Astrocyte of the spinal cord (primary cell): Measurements from ENCODE around the gene ACTR3C.
"Not testable (repeated sequence)": the region's sequence is repeated elsewhere in the genome, so short reads cannot be mapped to it uniquely, and the experiment has no call there.

ENCODE experiments used
- DNase-seq: peaks from one replicate; pipeline ENCODE4 v3.0.0; 2011; ENCODE audit warnings: low read depth, low spot score
- H3K4me3 ChIP-seq: 2 replicates; pipeline ENCODE4 v1.5.1; 2011; ENCODE audit warnings: low read depth, mild to moderate bottlenecking, low read length, moderate library complexity
- in situ Hi-C: cut with HindIII; loops from 2 replicates; pipeline ENCODE4 v1.10.0; 2017; ENCODE audit warnings: low sequenced_read_pairs
- TF ChIP-seq, protein P1 (sequence below): IDR thresholded peaks from 2 replicates; pipeline ENCODE4 v1.5.1; 2012; ENCODE audit warnings: low read depth, mild to moderate bottlenecking, low read length, inconsistent platforms

The ACTR3C gene

GRCh38 chr7:150307904-150308303 lies 15.4 kb downstream of the ACTR3C start:
- no peak overlapping the region for H3K4me3 ChIP-seq
- TF ChIP-seq, protein P1, sequence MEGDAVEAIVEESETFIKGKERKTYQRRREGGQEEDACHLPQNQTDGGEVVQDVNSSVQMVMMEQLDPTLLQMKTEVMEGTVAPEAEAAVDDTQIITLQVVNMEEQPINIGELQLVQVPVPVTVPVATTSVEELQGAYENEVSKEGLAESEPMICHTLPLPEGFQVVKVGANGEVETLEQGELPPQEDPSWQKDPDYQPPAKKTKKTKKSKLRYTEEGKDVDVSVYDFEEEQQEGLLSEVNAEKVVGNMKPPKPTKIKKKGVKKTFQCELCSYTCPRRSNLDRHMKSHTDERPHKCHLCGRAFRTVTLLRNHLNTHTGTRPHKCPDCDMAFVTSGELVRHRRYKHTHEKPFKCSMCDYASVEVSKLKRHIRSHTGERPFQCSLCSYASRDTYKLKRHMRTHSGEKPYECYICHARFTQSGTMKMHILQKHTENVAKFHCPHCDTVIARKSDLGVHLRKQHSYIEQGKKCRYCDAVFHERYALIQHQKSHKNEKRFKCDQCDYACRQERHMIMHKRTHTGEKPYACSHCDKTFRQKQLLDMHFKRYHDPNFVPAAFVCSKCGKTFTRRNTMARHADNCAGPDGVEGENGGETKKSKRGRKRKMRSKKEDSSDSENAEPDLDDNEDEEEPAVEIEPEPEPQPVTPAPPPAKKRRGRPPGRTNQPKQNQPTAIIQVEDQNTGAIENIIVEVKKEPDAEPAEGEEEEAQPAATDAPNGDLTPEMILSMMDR: no peak
- no peak for DNase-seq
- in situ Hi-C loops: no loop called here

- no peak for DNase-seq
- TF ChIP-seq, protein P1: no peak
- in situ Hi-C loops: no loop called here
- H3K4me3 ChIP-seq: no peak overlapping the region
Observed at GRCh38 chr7:150307129-150307528, 16.2 kb downstream of the ACTR3C start.

DNA sequence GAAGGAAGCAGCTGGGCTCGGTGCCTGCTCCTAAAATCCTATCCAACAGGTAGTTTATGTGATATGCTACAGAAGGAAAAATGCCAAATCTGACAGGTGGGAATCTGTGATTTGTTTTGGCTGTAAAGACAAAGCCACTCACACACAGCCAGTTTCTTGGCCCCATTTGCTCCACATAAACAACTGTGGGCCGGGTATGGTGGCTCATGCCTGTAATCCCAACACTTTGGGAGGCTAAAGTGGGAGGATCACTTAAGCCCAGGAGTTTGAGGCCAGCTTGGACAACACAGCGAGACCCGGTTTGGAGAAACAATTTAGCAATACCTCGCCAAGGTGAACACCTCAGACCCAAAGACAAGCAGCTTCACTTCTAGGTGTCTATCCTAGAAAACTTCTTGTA lies 17.0 kb downstream of the ACTR3C start:
- in situ Hi-C loops: not testable (repeated sequence)

DNA sequence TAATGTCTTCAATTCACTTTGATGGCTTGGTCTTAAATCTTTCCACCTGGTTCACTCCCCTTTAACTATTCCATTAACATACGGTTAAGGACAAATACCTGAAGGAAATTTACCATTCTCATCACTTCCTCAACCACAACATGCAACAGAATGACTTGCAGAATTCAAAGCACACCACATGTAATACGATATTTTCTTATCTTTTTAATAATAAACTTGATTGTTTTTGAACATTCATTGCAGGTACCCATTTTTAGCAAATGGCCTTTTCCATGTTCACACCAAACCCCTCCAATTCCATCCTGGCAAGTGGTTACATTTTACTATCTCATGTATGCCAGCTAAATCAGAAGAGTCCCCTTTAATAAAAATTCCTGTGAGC lies 17.5 kb downstream of the ACTR3C start:
- DNase-seq, in situ Hi-C loops, H3K4me3 ChIP-seq: not testable (repeated sequence)

More for the DNA sequence above, 17.0 kb downstream of the ACTR3C start:
- DNase-seq, H3K4me3 ChIP-seq: not testable (repeated sequence)

GRCh38 chr7:150305259-150305902 lies 18.0 kb downstream of the ACTR3C start:
- DNase-seq, in situ Hi-C loops: not testable (repeated sequence)

DNA sequence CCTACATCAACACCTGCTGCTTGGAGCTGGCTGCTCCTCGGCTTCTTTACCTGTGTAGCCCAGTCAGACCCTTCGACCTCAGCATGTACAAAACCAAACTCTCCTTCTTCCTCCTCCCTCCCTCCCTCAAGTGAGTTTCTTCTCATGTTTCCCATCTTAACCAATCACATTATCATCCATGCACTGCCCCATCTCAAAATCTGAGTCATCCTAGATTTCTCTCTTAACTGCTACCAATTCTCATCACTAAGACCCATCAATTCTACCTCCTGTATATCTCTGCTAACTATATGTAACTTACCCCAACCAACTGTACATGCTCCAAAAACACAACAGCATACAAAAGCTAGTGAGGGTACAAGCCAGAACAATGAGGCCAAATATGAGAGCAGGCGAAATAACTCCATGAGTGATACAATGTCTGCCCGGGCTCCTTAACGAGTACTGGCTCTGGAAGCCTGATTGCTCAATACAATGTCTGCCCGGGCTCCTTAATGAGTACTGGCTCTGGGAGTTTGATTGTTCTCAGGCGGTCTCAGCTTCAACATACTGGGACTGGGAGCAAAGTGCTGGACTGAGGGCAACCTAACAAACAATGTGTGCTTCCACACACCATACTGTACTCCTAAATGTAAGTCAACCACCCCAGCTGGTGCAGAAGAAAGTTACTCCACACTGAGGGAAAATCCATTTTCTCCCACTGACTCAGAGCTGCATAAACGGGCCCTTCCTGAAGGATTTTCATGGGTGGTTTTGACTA lies 18.7 kb downstream of the ACTR3C start:
- DNase-seq, in situ Hi-C loops, H3K4me3 ChIP-seq: not testable (repeated sequence)

More at GRCh38 chr7:150305259-150305902, 18.0 kb downstream of the ACTR3C start:
- not testable (repeated sequence) for H3K4me3 ChIP-seq

GRCh38 chr7:150302908-150303310 lies 20.4 kb downstream of the ACTR3C start:
- DNase-seq, in situ Hi-C loops, H3K4me3 ChIP-seq: not testable (repeated sequence)

DNA sequence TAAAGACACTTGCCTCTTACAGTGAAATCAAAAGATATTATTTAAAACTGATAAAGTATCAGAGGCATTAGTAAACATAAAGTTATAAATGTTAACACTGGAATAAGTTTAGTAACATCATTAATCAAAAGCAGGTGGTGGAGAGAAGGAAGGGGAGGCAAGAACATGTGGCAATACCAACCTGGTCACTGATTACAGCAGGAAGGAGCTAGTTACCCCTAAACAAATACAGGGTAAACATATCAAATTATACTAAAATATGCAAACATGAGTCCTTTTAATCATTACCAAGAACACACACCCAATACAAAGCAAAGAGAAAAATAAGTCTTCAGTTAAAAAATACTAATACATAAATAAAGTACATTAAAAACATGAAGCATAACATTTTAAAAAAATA lies 25.4 kb downstream of the ACTR3C start:
- DNase-seq, in situ Hi-C loops, H3K4me3 ChIP-seq: not testable (repeated sequence)

GRCh38 chr7:150296802-150297201 lies 26.5 kb downstream of the ACTR3C start:
- H3K4me3 ChIP-seq, in situ Hi-C loops, DNase-seq: not testable (repeated sequence)

DNA sequence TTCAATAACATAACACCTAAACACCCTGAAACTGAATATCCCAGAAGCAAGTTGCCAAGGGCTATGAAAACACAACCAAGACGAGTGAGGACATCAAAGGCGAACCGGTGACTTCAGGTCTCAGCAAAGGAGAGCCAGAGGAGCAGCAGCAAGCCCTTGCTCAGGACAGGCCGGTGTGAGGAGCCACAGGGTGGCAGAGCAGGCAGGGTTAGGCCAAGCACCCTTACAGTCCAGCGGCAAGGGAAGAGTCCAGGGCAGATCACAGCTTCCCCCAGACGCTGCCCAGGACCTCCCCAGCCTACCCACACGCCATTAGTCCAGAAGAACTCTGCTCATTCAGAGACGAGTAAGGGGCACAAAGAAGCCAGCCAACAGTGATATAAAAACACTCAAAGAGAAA lies 27.7 kb downstream of the ACTR3C start:
- DNase-seq, H3K4me3 ChIP-seq, in situ Hi-C loops: not testable (repeated sequence)

DNA sequence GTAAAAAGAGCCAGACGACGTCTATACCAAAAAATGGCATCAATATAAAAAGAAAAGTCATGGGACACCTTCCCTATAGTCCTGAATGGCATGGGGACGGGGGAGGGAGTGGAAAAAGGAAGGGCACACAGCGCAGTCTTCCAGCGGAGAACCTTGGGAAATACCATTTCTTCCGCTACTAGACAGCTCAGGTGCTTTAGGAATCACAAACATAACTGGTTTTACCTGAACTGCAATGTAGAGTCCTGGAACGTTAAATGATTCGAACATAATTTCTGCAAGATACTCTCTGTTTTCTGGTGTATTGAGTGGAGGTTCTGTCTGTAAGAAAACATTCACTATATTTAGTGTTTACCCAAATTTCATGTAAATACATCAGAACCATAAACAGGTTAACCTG lies 28.3 kb downstream of the ACTR3C start:
- in situ Hi-C loops, H3K4me3 ChIP-seq, DNase-seq: not testable (repeated sequence)

- DNase-seq, H3K4me3 ChIP-seq, in situ Hi-C loops: not testable (repeated sequence)
Observed at GRCh38 chr7:150290317-150290716, 33.0 kb downstream of the ACTR3C start.

GRCh38 chr7:150288816-150289215 lies 34.5 kb downstream of the ACTR3C start:
- H3K4me3 ChIP-seq, DNase-seq, in situ Hi-C loops: not testable (repeated sequence)

DNA sequence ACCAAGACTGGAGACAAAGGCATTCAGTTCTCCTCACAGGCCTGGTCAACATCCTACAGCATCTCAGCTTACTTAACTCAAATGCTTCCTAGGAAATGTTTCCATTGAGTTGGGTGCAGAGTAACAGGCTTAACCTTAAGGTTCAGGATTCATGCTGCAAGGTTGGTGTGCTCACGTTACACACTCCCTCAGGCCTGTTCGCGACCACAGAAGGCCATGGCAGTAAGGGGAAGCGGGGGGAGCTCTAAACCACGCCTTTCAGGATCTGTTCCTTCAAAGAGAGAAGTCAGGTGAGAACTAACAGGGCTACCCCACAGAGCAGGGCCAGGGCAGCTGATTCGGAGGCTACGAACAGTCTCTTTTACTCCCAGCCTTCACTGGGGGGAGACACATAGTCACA lies 35.5 kb downstream of the ACTR3C start:
- DNase-seq, H3K4me3 ChIP-seq, in situ Hi-C loops: not testable (repeated sequence)
